ENCODE measurements around the gene METAP1. TPM values are rescaled to one million over a fixed set of nuclear protein-coding genes. Genes with fewer than 3 reads are reported as not detected.

METAP1 gene
- total and polyA plus RNA-seq, 2 experiments from 2014 or later, result 64.1 to 122 TPM

GRCh38 chr4:98996765-98997068 lies 1.2 kb downstream of the METAP1 start:
- Histone ChIP-seq H3K4me2 (peak overlapping the region; percentile 98), H3K36me3 (ENCODE audit: insufficient read depth) (no peaks in the 10 kb centered on the region), H2AFZ (no peak overlapping the region), H3K27ac (ENCODE audit: low read depth) (peak overlapping the region; percentile 91), H3K79me2 (replicated peaks; ENCODE audit: insufficient read depth) (peaks cover 57% of the 10 kb centered on the region), H3K4me1 (ENCODE audit: insufficient read depth) (peaks cover 37% of the 10 kb centered on the region), H3K9me2 (ENCODE audit: insufficient read depth) (0 out of 2 replicates have a peak, but pooled peaks cover 2% of the 10 kb centered on the region), H3K27me3 (ENCODE audit: insufficient read depth) (no peaks in the 10 kb centered on the region), H3F3A (replicated peaks; ENCODE audit: low read depth) (no peaks in the 10 kb centered on the region; the same call in 1 of the 2 replicates), H3K4me3 (peak overlapping the region; percentile 97), H4K20me1 (replicated peaks; ENCODE audit: insufficient read depth) (peaks cover 46% of the 10 kb centered on the region)
- peaks cover 11% of the 10 kb centered on the region; the same call in 2 of the 3 replicates for H3K36me3 Mint-ChIP-seq (ENCODE audit: low read depth)
- H3K9me3 Mint-ChIP-seq, result peaks cover 15% of the 10 kb centered on the region; the same call in 2 of the 3 replicates
- TF ChIP-seq STAT1 (IDR thresholded peaks at IDR 0.05; ENCODE audit: unreplicated experiment), result no peak
- no peak for TF ChIP-seq ZNF331 (CRISPR knock-in tag; IDR thresholded peaks at IDR 0.05; ENCODE audit: low read depth)
- TF ChIP-seq CREB1 (CRISPR knock-in tag; IDR thresholded peaks at IDR 0.05; ENCODE audit: low read depth), result no peak
- no peak for TF ChIP-seq EZH2 (IDR thresholded peaks at IDR 0.05; ENCODE audit: low read depth, unreplicated experiment)
- TF ChIP-seq EZH2phosphoT487 (IDR thresholded peaks at IDR 0.05; ENCODE audit: unreplicated experiment), result no peak
- TF ChIP-seq ETS1 (IDR thresholded peaks at IDR 0.05), result no peak
- TF ChIP-seq CTCF (conservative IDR thresholded peaks at IDR 0.05; ENCODE audit: low read depth in 2 of 2), result no peak
- no peak for TF ChIP-seq NANOG (IDR thresholded peaks at IDR 0.05; ENCODE audit: borderline replicate concordance)
- no peak for TF ChIP-seq ZNF462 (CRISPR knock-in tag; IDR thresholded peaks at IDR 0.05)
- no peak for TF ChIP-seq ZNF114 (CRISPR knock-in tag; IDR thresholded peaks at IDR 0.05)
- TF ChIP-seq REST (IDR thresholded peaks at IDR 0.05; ENCODE audit: unreplicated experiment), result no peak
- no peak for TF ChIP-seq JUNB (IDR thresholded peaks at IDR 0.05; ENCODE audit: unreplicated experiment)
- TF ChIP-seq POLR2AphosphoS5 (IDR thresholded peaks at IDR 0.05; ENCODE audit: low read depth), result no peak
- peak overlapping the region; percentile 86 for H3K4me3 Mint-ChIP-seq
- peaks cover 7% of the 10 kb centered on the region for H3K27me3 Mint-ChIP-seq (ENCODE audit: insufficient read depth, low read depth, poor library complexity)
- peaks cover 40% of the 10 kb centered on the region for H3K4me1 Mint-ChIP-seq
- no peak for ATAC-seq
- H3K27ac Mint-ChIP-seq, result peak overlapping the region; percentile 51
- peak; percentile 31 for DNase-seq (ENCODE audit: low spot score)

Measured in GM23338 (cell line).